HL-60 (cell line): Measurements from ENCODE around the gene MYF5.

Source experiments
- DNase-seq, 2 experiments: peaks; one replicate each; pipeline ENCODE4 v3.0.0-alpha.2; 2010 to 2020; ENCODE audit warnings: low read depth in 1 of 2, low spot score in 1 of 2
- H3K27ac ChIP-seq: fragments of 250-450 bp; sonication (Bioruptor Pico); replicated peaks from 2 replicates; pipeline ENCODE4 v1.5.1; 2020; ENCODE audit warnings: mild to moderate bottlenecking, moderate library complexity
- H3K27me3 ChIP-seq: fragments of 250-450 bp; sonication (Bioruptor Pico); 2 replicates; pipeline ENCODE4 v1.5.1; 2021; ENCODE audit warnings: mild to moderate bottlenecking, moderate library complexity; ENCODE audit not compliant: insufficient read depth, poor library complexity, severe bottlenecking
- H3K4me3 ChIP-seq: replicated peaks from 2 replicates; pipeline ENCODE4 v1.5.1; 2011; ENCODE audit warnings: mild to moderate bottlenecking, control low read depth, low read length; ENCODE audit not compliant: insufficient read depth
- GABPA ChIP-seq: IDR thresholded peaks from 2 replicates; pipeline ENCODE4 v1.6.1; 2012; ENCODE audit warnings: low read depth
- POLR2AphosphoS5 ChIP-seq: IDR thresholded peaks from 2 replicates; pipeline ENCODE4 v1.6.1; 2012; ENCODE audit warnings: low read depth
- SPI1 ChIP-seq: IDR thresholded peaks from 2 replicates; pipeline ENCODE4 v1.6.1; 2012; ENCODE audit warnings: low read depth, mild to moderate bottlenecking, borderline replicate concordance
- TF ChIP-seq, protein P1 (sequence below): IDR thresholded peaks from one replicate; pipeline ENCODE4 v1.5.1; 2011; ENCODE audit warnings: low read length, control low read depth, inconsistent platforms; ENCODE audit not compliant: insufficient read depth
- TF ChIP-seq, protein P2 (sequence below): IDR thresholded peaks from 2 replicates; pipeline ENCODE4 v1.6.1; 2012; ENCODE audit warnings: low read depth; ENCODE audit not compliant: insufficient replicate concordance

MYF5 gene

DNA sequence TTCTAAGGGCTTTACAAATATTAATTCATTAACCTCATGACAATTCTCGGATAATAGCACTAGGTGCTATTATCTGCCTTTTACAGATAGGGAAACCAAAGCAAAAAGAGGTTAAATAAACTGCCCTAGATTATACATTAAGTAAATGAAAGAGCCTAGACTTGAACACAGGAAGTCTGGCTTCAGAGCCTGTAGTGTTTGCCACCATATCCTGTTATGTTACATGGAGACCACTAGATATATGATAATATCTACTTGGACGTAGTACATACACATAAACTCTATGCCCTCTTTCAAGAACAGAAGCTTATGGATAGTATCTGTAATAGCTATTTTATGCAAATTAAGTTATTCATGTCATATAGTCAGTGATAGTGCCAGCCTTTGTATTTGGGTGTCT lies 26.2 kb upstream of the MYF5 start:
- no peak overlapping the region for H3K27ac ChIP-seq
- peaks cover 6% of the 10 kb centered on the region for H3K27me3 ChIP-seq
- no peak overlapping the region for H3K4me3 ChIP-seq
- DNase-seq: no peak
- TF ChIP-seq SPI1 (no peak), POLR2AphosphoS5 (no peak), GABPA (no peak)
- TF ChIP-seq, protein P1, sequence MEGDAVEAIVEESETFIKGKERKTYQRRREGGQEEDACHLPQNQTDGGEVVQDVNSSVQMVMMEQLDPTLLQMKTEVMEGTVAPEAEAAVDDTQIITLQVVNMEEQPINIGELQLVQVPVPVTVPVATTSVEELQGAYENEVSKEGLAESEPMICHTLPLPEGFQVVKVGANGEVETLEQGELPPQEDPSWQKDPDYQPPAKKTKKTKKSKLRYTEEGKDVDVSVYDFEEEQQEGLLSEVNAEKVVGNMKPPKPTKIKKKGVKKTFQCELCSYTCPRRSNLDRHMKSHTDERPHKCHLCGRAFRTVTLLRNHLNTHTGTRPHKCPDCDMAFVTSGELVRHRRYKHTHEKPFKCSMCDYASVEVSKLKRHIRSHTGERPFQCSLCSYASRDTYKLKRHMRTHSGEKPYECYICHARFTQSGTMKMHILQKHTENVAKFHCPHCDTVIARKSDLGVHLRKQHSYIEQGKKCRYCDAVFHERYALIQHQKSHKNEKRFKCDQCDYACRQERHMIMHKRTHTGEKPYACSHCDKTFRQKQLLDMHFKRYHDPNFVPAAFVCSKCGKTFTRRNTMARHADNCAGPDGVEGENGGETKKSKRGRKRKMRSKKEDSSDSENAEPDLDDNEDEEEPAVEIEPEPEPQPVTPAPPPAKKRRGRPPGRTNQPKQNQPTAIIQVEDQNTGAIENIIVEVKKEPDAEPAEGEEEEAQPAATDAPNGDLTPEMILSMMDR: no peak
- TF ChIP-seq, protein P2, sequence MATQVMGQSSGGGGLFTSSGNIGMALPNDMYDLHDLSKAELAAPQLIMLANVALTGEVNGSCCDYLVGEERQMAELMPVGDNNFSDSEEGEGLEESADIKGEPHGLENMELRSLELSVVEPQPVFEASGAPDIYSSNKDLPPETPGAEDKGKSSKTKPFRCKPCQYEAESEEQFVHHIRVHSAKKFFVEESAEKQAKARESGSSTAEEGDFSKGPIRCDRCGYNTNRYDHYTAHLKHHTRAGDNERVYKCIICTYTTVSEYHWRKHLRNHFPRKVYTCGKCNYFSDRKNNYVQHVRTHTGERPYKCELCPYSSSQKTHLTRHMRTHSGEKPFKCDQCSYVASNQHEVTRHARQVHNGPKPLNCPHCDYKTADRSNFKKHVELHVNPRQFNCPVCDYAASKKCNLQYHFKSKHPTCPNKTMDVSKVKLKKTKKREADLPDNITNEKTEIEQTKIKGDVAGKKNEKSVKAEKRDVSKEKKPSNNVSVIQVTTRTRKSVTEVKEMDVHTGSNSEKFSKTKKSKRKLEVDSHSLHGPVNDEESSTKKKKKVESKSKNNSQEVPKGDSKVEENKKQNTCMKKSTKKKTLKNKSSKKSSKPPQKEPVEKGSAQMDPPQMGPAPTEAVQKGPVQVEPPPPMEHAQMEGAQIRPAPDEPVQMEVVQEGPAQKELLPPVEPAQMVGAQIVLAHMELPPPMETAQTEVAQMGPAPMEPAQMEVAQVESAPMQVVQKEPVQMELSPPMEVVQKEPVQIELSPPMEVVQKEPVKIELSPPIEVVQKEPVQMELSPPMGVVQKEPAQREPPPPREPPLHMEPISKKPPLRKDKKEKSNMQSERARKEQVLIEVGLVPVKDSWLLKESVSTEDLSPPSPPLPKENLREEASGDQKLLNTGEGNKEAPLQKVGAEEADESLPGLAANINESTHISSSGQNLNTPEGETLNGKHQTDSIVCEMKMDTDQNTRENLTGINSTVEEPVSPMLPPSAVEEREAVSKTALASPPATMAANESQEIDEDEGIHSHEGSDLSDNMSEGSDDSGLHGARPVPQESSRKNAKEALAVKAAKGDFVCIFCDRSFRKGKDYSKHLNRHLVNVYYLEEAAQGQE: no peak

DNA sequence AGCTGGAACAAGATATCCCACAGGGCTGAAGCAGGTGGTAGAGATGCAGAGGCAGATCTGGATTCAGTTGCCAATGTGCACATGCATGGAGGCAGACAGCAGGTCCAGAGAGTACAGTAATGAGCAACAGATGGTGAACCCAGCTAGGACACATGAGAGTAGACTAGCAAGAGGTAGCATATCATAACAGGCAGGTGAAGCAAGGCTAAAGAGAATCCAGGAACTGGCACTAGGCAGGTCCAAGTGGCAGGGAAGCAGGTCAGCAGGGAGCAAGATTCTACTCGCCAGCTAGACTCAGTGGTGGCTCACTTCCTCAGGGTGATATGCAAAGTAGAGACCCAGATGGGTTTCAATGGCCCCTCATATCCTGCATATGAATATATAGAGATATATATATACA lies 24.6 kb upstream of the MYF5 start:
- TF ChIP-seq POLR2AphosphoS5 (no peak), SPI1 (no peak), GABPA (no peak)
- TF ChIP-seq, protein P2: no peak
- TF ChIP-seq, protein P1: no peak
- no peak for DNase-seq
- Histone ChIP-seq H3K27ac (no peak overlapping the region), H3K4me3 (no peak overlapping the region), H3K27me3 (peaks cover 6% of the 10 kb centered on the region)

DNA sequence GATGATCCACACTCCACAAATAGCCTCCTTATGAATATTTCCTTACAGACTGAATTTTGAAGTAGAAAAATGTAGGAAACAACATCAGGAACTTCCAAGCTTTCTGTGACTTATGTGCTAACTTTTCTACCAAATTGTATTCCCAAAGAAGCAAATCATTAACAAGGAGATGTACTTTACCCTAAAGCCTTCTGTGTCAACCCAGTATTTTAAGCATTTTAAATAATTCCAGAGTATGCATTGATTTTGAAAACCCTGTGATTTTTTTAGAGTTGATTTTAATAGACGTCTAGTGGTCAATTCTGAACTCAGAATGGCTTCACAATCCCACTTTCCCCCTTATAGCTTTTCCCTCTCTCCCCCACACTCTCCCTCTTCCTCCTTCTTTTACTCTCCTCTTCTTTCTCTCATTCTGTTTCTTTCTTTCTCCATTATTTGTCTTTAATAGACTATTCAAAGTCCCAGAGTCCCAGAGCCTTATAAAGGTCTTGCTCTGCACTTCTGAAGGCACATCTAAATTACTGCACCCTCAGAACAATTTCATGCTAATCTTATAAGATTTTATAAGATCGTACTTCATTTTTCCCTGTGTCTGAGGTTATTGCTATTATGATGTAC lies 19.3 kb upstream of the MYF5 start:
- TF ChIP-seq GABPA (no peak), POLR2AphosphoS5 (no peak), SPI1 (no peak)
- TF ChIP-seq, protein P2: no peak
- TF ChIP-seq, protein P1: no peak
- H3K27ac ChIP-seq: no peak overlapping the region
- H3K4me3 ChIP-seq: no peak overlapping the region
- DNase-seq: no peak
- H3K27me3 ChIP-seq: peaks cover 14% of the 10 kb centered on the region
